ENCODE results near the gene HMGCS2.

- TF ChIP-seq YY1 (IDR thresholded peaks at IDR 0.05; ENCODE audit: insufficient read depth, insufficient read length) (no peak), ZNF274 (IDR thresholded peaks at IDR 0.05; ENCODE audit: low read depth, low read length) (no peak)
Observed at GRCh38 chr1:119732465-119733168, 36.1 kb downstream of the HMGCS2 start.
